Right atrium auricular region (tissue), 2 donors: ENCODE data around the gene CDH5. TPM values are rescaled to one million over a fixed set of nuclear protein-coding genes. Genes with fewer than 3 reads are reported as not detected.

Experiments
- DNase-seq: peaks from one replicate; pipeline ENCODE4 v3.0.0-alpha.2; 2019; ENCODE audit warnings: low spot score
- H3K27ac ChIP-seq, 2 donors: fragments of 200-600 bp; sonication (generic); 1 replicate in 1 of 2; 2 replicates in 1 of 2; pipeline ENCODE4 v1.5.1; 2016 to 2019
- H3K27me3 ChIP-seq, 2 donors: fragments of 200-600 bp; sonication (generic); one replicate each; pipeline versions ENCODE4 v1.5.1 to v1.6.0; 2017 to 2019
- H3K36me3 ChIP-seq: fragments of 200-600 bp; sonication (generic); one replicate; pipeline ENCODE4 v1.5.1; 2016
- H3K4me1 ChIP-seq, 2 donors: fragments of 200-600 bp; sonication (generic); one replicate each; pipeline versions ENCODE4 v1.5.1 to v1.6.0; 2017 to 2019
- H3K4me3 ChIP-seq, 2 donors: fragments of 200-600 bp; sonication (generic); 1 replicate in 1 of 2; 2 replicates in 1 of 2; pipeline ENCODE4 v1.5.1; 2017 to 2019; ENCODE audit warnings: mild to moderate bottlenecking in 1 of 2, moderate library complexity in 1 of 2
- H3K9me3 ChIP-seq, 2 donors: fragments of 200-600 bp; sonication (generic); one replicate each; pipeline ENCODE4 v1.5.1; 2019
- total RNA-seq, 2 donors: library from RNA; depleted of rRNA; stranded (reverse); fragments of >200 nt; gene quantifications; one replicate each; pipeline ENCODE4 v1.1.0, GENCODE V29; 2016
- TF ChIP-seq, protein P1 (sequence below), 2 donors: fragments of 200-600 bp; sonication (generic); IDR thresholded peaks; one replicate each; pipeline ENCODE4 v1.5.1; 2019; ENCODE audit warnings: antibody characterized with exemption in 2 of 2

The CDH5 gene
- total RNA-seq, 2 donors from 2014 or later, result 47.4 to 58.0 TPM

DNA sequence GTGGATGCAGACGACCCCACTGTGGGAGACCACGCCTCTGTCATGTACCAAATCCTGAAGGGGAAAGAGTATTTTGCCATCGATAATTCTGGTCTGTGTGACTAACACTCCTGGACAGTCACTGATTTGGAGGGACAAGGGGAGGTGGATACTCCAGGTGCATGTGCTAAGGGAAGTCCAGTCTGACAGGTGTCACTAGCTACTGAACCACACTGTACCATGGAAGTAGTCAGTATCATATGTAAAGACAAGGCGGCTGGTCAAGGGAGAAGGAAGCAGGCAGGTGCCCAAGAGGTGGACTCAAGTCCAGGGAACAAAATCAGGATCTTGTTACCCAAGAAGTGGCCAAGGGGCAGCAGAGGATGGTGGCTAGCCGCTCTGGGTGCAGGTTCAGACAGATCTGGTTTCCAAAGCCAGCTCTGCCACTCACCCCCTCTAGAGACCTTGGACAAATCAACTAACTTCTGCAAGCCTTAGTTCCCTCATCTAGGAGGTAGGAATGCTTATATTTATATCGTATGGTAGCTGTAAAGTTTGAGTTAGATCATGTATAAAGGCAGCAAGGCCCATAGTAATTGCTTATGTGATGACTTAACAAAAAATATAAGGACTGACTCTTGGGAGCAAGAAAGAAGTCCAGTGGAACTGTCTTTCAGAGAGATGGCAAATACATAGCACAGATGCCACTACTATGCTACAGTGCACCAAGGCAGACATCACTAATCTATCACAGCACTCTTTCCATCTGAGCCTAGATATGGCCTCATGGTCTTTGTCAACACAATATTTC, 22.1 kb downstream of the CDH5 start:
- H3K36me3 ChIP-seq, result no peaks in the 10 kb centered on the region
- H3K4me1 ChIP-seq, result peaks cover 0 to 8% of the 10 kb centered on the region in 2 donors
- no peak for DNase-seq

DNA sequence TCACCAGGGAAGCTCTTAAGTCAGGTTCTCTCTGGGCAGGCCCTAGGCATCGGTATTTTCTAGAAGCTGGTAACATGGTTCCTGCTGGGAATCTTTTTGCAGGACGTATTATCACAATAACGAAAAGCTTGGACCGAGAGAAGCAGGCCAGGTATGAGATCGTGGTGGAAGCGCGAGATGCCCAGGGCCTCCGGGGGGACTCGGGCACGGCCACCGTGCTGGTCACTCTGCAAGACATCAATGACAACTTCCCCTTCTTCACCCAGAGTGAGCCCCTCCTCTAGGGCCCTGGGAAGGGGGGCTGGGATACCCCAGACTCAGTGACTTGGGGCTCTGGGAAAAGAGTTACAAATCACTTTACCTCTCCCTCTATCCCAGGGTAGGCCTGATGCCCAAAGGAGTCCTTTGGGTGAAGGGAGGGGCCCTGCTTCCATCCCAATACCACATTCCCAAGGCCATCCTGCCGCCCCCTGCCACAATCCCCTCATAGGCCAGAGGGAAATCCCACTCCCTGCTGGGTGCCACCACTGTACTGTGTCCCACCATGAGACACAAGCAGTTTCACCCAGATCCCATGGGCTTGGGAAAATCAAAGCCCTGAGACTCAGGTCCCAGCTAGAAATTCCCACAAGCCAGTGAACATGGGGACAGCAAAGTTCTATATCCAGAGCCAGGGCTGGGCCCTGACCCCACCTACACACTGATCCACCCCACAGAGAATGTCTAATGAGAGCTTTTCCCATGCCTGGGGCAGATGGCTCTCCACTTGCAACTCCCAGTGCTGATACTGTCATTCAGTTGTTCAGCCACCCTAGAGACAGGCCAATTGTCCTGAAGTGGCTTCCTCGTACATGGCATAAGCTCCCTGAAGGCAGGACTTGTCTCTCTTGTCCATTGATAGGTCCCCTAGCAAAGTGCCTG, 23.0 kb downstream of the CDH5 start:
- Histone ChIP-seq H3K27ac (no peak overlapping the region), H3K4me1 (peaks cover 0 to 8% of the 10 kb centered on the region in 2 donors), H3K27me3 (no peaks in the 10 kb centered on the region), H3K36me3 (no peaks in the 10 kb centered on the region), H3K9me3 (no peaks in the 10 kb centered on the region), H3K4me3 (no peak overlapping the region)
- DNase-seq, result no peak
- TF ChIP-seq, protein P1, sequence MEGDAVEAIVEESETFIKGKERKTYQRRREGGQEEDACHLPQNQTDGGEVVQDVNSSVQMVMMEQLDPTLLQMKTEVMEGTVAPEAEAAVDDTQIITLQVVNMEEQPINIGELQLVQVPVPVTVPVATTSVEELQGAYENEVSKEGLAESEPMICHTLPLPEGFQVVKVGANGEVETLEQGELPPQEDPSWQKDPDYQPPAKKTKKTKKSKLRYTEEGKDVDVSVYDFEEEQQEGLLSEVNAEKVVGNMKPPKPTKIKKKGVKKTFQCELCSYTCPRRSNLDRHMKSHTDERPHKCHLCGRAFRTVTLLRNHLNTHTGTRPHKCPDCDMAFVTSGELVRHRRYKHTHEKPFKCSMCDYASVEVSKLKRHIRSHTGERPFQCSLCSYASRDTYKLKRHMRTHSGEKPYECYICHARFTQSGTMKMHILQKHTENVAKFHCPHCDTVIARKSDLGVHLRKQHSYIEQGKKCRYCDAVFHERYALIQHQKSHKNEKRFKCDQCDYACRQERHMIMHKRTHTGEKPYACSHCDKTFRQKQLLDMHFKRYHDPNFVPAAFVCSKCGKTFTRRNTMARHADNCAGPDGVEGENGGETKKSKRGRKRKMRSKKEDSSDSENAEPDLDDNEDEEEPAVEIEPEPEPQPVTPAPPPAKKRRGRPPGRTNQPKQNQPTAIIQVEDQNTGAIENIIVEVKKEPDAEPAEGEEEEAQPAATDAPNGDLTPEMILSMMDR (IDR thresholded peaks at IDR 0.05), result no peak

More for the DNA sequence above, 22.1 kb downstream of the CDH5 start:
- TF ChIP-seq, protein P1 (IDR thresholded peaks at IDR 0.05), result no peak
- H3K27me3 ChIP-seq, result no peaks in the 10 kb centered on the region
- no peaks in the 10 kb centered on the region for H3K9me3 ChIP-seq
- H3K27ac ChIP-seq, result no peak overlapping the region
- no peak overlapping the region for H3K4me3 ChIP-seq

DNA sequence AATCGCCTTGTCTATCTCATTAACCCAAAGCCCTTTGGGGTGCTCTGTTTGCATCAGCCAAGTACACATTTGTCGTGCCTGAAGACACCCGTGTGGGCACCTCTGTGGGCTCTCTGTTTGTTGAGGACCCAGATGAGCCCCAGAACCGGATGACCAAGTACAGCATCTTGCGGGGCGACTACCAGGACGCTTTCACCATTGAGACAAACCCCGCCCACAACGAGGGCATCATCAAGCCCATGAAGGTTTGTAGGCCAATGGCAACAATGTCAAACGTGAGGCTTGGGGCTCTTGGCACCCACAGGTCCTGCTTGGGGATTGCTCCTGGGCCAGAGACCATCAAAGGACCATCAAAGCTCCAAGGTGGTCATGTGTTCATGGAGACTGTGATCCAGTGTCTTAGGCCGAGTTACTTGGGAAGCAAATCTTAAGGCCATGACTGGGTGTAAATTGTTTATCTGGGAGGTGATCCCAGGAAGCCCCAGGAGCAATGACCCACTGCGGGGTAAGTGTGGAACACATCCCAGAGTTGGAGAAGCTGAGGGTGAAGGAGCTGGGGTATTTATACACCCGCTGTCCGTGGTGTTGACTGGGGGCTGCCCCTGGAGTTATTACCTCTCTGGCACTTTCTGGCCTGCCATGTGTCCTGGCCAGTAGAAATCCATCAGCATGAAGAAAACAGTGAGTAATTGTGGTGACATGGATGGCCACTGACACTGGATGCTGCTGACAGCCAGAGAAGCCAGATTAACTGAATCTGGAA, 24.0 kb downstream of the CDH5 start:
- Histone ChIP-seq H3K4me1 (peaks cover 0 to 8% of the 10 kb centered on the region in 2 donors), H3K36me3 (no peaks in the 10 kb centered on the region), H3K9me3 (no peaks in the 10 kb centered on the region), H3K27ac (no peak overlapping the region), H3K4me3 (no peak overlapping the region), H3K27me3 (no peaks in the 10 kb centered on the region)
- TF ChIP-seq, protein P1 (IDR thresholded peaks at IDR 0.05), result no peak
- no peak for DNase-seq

DNA sequence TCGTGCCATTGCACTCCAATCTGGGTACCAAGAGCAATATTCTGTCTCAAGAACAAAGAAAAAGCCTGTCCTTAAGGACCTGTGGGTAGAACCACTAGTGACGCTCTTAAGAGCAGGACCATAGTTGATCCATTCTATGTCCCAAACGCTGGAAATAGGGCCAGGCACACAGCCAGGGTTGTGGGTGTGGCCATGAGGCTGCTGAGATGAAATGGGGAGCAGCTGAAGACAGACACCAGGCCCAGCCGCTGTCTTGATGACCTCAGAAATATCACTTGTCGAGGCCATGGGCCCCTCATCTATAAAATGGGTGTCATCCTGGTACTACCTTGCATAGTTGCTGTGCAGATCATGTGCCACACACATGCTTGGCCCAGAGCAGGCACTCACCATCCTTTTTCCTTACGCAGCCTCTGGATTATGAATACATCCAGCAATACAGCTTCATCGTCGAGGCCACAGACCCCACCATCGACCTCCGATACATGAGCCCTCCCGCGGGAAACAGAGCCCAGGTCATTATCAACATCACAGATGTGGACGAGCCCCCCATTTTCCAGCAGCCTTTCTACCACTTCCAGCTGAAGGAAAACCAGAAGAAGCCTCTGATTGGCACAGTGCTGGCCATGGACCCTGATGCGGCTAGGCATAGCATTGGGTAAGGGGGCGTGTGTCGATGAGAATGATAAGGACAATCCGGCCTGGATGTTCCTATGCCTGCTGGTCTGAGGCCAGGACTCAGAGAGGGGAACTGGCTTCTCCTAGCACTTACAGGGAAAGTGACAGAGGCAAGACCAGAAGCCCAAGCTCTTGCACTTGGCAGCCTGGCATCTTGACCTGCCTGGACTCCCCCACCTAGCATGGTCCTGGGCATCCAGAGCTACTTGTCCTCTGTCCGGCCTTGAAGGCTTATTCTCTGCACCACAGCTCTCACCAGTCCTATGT, 25.5 kb downstream of the CDH5 start:
- H3K9me3 ChIP-seq, result no peaks in the 10 kb centered on the region
- H3K4me1 ChIP-seq, result peaks cover 0 to 8% of the 10 kb centered on the region in 2 donors
- H3K27me3 ChIP-seq, result no peaks in the 10 kb centered on the region
- DNase-seq, result no peak
- no peaks in the 10 kb centered on the region for H3K36me3 ChIP-seq
- H3K4me3 ChIP-seq, result no peak overlapping the region
- H3K27ac ChIP-seq, result no peak overlapping the region
- TF ChIP-seq, protein P1 (IDR thresholded peaks at IDR 0.05), result no peak
